Mucosa of stomach (tissue), 1 donor: ENCODE data around the gene LMF1.

Source experiments
- H3K27me3 ChIP-seq: one replicate; pipeline ENCODE4 v1.7.0; 2013; ENCODE audit warnings: mild to moderate bottlenecking, low read length; ENCODE audit not compliant: control insufficient read depth, insufficient read depth
- H3K36me3 ChIP-seq: one replicate; pipeline ENCODE4 v1.7.0; 2013; ENCODE audit warnings: low read length; ENCODE audit not compliant: control insufficient read depth, insufficient read depth
- H3K4me1 ChIP-seq: one replicate; pipeline ENCODE4 v1.7.0; 2013; ENCODE audit warnings: mild to moderate bottlenecking, low read length; ENCODE audit not compliant: control insufficient read depth, insufficient read depth
- H3K4me3 ChIP-seq: one replicate; pipeline ENCODE4 v1.7.0; 2013; ENCODE audit warnings: low read length
- H3K9ac ChIP-seq: one replicate; pipeline ENCODE4 v1.7.0; 2013; ENCODE audit warnings: mild to moderate bottlenecking, low read length, moderate library complexity
- H3K9me3 ChIP-seq: one replicate; pipeline ENCODE4 v1.7.0; 2013; ENCODE audit warnings: mild to moderate bottlenecking, low read length, moderate library complexity; ENCODE audit not compliant: control insufficient read depth
- donor health status: Pancreatic carcinoma.

Gene LMF1

GRCh38 chr16:916035-916799 is 54.6 kb downstream of the LMF1 start:
- Histone ChIP-seq H3K9me3 (no peaks in the 10 kb centered on the region), H3K4me3 (no peak overlapping the region), H3K36me3 (no peaks in the 10 kb centered on the region), H3K9ac (no peak overlapping the region), H3K4me1 (no peaks in the 10 kb centered on the region), H3K27me3 (no peaks in the 10 kb centered on the region)

DNA sequence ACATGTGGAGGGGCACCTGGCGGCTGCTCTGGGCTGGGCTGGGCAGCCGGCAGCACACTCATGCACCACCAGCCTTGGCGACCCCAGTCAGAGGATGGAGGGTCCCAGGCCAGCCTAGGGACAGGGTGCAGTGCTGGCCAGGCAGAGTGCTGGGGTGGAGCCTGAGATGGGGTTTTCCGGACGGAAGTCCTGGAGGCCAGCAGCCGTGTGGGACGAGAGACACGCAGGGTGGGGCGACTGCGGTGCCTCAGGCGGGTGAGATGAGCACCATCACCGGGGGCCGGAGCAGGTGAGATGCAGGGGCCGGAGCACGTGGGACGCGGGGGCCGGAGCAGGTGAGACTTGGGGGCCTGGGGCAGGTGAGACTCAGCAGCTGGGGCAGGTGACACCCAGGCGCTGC is 55.2 kb downstream of the LMF1 start:
- Histone ChIP-seq H3K4me1 (no peaks in the 10 kb centered on the region), H3K9me3 (no peaks in the 10 kb centered on the region), H3K9ac (no peak overlapping the region), H3K27me3 (no peaks in the 10 kb centered on the region), H3K36me3 (no peaks in the 10 kb centered on the region), H3K4me3 (no peak overlapping the region)

DNA sequence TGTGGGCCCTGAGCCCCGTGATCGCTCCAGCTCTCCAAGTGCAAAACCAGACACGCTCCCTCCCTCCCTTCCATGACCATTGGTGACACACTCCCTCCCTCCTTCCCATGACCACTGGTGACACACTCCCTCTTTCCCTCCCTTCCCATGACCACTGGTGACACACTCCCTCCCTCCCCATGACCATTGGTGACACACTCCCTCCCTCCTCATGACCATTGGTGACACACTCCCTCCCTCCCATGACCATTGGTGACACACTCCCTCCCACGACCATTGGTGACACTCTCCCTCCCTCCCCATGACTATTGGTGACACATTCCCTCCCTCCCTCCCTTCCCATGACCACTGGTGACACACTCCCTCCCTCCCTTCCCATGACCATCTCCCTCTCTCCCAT is 56.3 kb downstream of the LMF1 start:
- H3K27me3 ChIP-seq = no peaks in the 10 kb centered on the region
- no peaks in the 10 kb centered on the region for H3K4me1 ChIP-seq
- no peaks in the 10 kb centered on the region for H3K9me3 ChIP-seq
- H3K9ac ChIP-seq = no peak overlapping the region
- no peak overlapping the region for H3K4me3 ChIP-seq
- H3K36me3 ChIP-seq = no peaks in the 10 kb centered on the region

GRCh38 chr16:913817-914439 is 56.9 kb downstream of the LMF1 start:
- Histone ChIP-seq H3K4me3 (no peak overlapping the region), H3K36me3 (no peaks in the 10 kb centered on the region), H3K27me3 (no peaks in the 10 kb centered on the region), H3K9ac (no peak overlapping the region), H3K4me1 (no peaks in the 10 kb centered on the region), H3K9me3 (no peaks in the 10 kb centered on the region)

GRCh38 chr16:912684-913613 is 57.8 kb downstream of the LMF1 start:
- Histone ChIP-seq H3K27me3 (no peaks in the 10 kb centered on the region), H3K9me3 (no peaks in the 10 kb centered on the region), H3K4me1 (no peaks in the 10 kb centered on the region), H3K36me3 (no peaks in the 10 kb centered on the region), H3K9ac (no peak overlapping the region), H3K4me3 (no peak overlapping the region)

DNA sequence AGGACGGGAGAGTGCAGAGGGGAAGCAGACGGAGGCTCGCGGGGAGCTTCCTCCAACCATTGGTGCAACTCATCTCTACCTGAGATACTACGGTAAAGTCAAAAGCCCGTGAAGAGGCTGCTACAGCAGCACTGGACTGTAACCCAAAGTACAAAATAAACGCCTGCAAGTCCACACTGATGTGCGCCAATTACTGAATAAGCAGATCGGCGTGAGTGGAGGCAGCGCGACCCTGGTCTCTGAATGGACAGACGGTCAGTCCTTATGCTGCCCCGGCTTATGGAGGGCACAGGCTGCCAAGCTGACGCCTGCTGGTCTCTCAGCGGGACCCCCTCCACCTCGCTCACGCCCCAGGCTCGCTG is 58.5 kb downstream of the LMF1 start:
- no peaks in the 10 kb centered on the region for H3K36me3 ChIP-seq
- H3K4me3 ChIP-seq = no peak overlapping the region

DNA sequence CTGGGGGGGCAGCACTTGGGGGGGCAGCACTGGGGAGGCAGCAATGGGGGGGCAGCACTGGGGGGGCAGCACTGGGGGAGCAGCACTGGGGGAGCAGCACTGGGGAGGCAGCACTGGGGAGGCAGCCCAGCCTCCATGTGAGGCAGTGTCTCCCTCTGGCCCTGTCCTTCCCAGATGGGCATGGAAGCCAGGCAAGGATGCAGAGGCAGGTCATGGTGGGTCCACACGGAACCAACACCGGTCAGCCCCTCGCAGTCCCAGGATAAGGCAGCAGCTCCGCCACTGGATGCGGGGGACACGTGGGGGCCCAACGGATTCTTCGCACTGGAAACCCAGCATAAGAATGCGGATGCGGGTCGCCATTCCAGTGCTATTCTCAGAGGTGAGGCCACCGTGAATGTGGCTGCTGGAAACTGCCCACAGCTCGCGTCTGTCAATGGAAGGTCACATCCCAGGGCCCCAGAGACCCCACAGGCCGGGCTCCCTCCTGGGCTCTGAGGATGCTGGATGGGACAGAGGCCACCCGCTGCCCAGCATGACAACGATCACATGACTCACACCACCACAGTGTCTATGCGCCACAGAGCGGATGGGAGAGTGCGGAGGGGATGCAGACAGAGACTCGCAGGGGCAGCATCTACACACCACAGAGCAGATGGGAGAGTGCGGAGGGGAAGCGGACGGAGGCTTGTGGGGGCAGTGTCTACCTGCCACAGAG is 59.0 kb downstream of the LMF1 start:
- Histone ChIP-seq H3K9me3 (no peaks in the 10 kb centered on the region), H3K4me1 (no peaks in the 10 kb centered on the region), H3K9ac (no peak overlapping the region), H3K4me3 (no peak overlapping the region), H3K36me3 (no peaks in the 10 kb centered on the region), H3K27me3 (no peaks in the 10 kb centered on the region)

More for the DNA sequence above, 58.5 kb downstream of the LMF1 start:
- Histone ChIP-seq H3K9ac (no peak overlapping the region), H3K4me1 (no peaks in the 10 kb centered on the region), H3K9me3 (no peaks in the 10 kb centered on the region), H3K27me3 (no peaks in the 10 kb centered on the region)

DNA sequence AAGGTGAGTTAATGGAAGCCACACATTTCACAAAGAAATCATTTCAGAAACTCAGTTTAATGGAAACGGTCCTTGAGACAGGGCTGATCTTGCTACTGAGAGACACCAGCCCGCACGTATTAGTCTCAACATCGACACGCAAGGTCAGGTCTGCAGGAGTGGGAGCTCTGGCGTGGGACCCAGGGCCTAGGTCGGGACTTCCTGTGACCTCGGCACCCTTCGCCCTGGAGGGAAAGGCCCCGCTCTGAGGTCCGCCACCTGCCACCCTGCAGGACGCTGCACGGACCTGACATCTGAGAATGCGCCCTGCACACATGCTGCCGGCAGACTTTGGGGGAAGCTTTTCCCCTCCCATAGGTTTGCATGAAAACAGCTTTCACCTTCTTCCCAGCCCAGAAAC is 59.7 kb downstream of the LMF1 start:
- H3K4me1 ChIP-seq = no peaks in the 10 kb centered on the region
- no peaks in the 10 kb centered on the region for H3K36me3 ChIP-seq
- H3K9me3 ChIP-seq = no peaks in the 10 kb centered on the region
- no peak overlapping the region for H3K4me3 ChIP-seq
- H3K27me3 ChIP-seq = no peaks in the 10 kb centered on the region
- H3K9ac ChIP-seq = no peak overlapping the region

GRCh38 chr16:910181-910580 is 60.6 kb downstream of the LMF1 start:
- H3K9ac ChIP-seq = no peak overlapping the region
- H3K9me3 ChIP-seq = no peaks in the 10 kb centered on the region
- H3K4me1 ChIP-seq = no peaks in the 10 kb centered on the region
- H3K27me3 ChIP-seq = no peaks in the 10 kb centered on the region
- H3K36me3 ChIP-seq = no peaks in the 10 kb centered on the region
- no peak overlapping the region for H3K4me3 ChIP-seq

DNA sequence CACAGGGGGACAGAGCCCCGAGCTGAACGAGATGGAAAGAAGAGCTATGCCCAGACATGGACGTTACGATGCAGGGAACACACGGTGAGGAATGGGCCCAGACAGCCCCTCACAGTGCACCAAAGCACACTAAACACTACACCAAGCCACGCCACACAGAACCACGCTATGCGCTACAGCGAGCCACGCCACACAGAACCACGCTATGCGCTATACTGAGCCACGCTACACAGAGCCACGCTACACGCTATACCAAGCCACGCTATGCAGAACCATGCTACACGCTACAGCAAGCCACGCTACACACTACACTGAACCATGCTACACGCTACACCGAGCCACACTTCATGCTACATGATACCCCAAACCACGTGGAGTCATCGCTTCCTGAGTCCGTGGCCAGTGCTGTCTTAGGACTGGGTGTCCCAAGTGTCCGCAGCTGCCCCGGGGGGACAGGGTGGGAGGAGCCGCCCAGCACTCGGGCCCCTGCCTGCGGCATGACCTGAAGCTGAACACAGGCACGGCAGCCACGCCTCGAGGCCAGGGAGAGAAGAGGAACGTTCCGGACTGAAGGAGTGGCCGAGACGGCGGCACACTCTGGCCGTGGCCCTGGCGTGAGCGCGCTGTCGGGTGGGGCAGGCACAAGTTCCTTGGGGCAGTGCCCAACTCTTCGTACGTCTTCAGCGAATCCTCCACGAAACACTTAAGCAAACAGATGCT is 61.3 kb downstream of the LMF1 start:
- H3K4me3 ChIP-seq = no peak overlapping the region
- H3K27me3 ChIP-seq = no peaks in the 10 kb centered on the region
- no peaks in the 10 kb centered on the region for H3K4me1 ChIP-seq
- H3K9me3 ChIP-seq = no peaks in the 10 kb centered on the region
- no peaks in the 10 kb centered on the region for H3K36me3 ChIP-seq
- no peak overlapping the region for H3K9ac ChIP-seq

DNA sequence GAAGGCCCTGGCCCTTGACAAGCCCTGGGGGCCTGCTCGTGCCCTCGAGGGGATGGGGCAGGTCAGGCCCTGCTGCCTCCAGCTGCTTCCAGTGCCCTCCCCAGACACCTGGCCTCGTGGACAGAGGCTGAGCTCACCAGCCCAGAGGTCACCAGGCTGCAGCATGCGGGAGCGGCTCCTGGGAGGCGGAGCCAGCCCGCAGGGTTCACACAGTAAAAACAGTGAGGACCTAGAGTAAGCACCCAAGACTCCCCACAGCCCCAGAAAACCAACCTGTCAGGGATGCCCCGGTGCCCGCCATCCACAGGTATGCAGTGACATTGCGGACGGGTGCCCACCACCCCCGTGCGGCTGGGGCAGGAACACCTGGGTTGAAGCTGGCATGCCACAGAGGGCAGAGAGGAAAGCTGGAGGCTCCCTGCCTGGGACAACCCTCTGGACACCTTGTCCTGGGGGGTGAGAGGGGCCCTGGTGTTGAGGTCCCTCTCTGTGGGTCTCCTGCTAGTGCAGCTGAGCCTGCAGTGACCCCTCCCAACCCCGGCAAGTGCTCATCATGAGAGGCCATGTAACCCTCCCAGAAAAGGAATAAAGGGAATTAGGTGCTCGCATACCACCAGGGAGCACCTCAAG is 62.1 kb downstream of the LMF1 start:
- Histone ChIP-seq H3K36me3 (no peaks in the 10 kb centered on the region), H3K9ac (no peak overlapping the region), H3K4me3 (no peak overlapping the region), H3K9me3 (no peaks in the 10 kb centered on the region), H3K4me1 (no peaks in the 10 kb centered on the region), H3K27me3 (no peaks in the 10 kb centered on the region)
